ENCODE measurements around the gene NCKAP5. TPM values are rescaled to one million over a fixed set of nuclear protein-coding genes. Genes with fewer than 3 reads are reported as not detected.

The NCKAP5 gene
- total and polyA plus RNA-seq, 2 of the 13 experiments (the other 11 are each of a cell fraction or from before 2014, with no cell fraction given) = 0.01 TPM; not detected in 1

DNA sequence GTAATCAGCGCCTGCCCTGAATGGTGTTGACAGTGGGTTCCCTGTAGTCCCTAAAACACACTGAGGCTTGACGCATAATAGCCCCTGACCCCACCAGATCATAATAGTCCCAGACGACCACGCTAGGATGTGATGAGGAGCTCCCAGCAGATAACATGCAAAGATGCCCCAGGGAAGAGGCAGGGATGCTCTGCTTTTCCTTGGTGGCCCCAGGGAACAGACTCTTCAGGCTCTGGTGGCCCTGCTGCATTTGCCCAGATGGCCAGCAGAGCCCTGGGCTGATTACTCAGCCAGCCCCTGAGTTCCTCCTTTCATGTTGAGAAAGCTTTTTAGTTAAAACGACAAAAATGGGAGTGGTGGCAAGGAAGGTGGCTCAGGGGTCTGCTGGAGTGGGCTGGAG, 5.9 kb upstream of the NCKAP5 start:
- FAIRE-seq (no peak), DNase-seq (ENCODE audit: low spot score) (no peak), ATAC-seq (no peak)
- Histone ChIP-seq H3K79me2 (ENCODE audit: insufficient read depth, low read length) (no peaks in the 10 kb centered on the region), H2AFZ (ENCODE audit: low read length) (no peak overlapping the region), H3K4me3 (replicated peaks in 1 of 3; ENCODE audit: insufficient read depth in 1 of 3, low read depth in 2 of 3, low read length in 3 of 3) (no peak overlapping the region), H3K27ac (ENCODE audit: extremely low read length, insufficient read depth, low read length) (no peak overlapping the region), H3K9ac (ENCODE audit: insufficient read depth, low read depth, low read length) (no peak overlapping the region), H3K4me1 (ENCODE audit: insufficient read depth, low read length) (peaks cover 10% of the 10 kb centered on the region), H4K20me1 (ENCODE audit: insufficient read depth, low read length) (no peaks in the 10 kb centered on the region), H3K36me3 (replicated peaks in 1 of 2; ENCODE audit: control insufficient read depth in 1 of 2, insufficient read depth in 2 of 2, low read length in 2 of 2) (no peaks in the 10 kb centered on the region), H3K4me2 (ENCODE audit: low read depth, low read length) (no peak overlapping the region), H3K9me3 (ENCODE audit: low read length) (no peaks in the 10 kb centered on the region), H3K27me3 (ENCODE audit: control insufficient read depth in 1 of 2, insufficient read depth in 2 of 2, low read length in 2 of 2) (no peaks in the 10 kb centered on the region)
- in situ Hi-C loops (cut with HindIII; ENCODE audit: extremely low pct_ligation_motif_present, low pct_unique_long_range_greater_than_20kb) = no loop called here
- no peak for TF ChIP-seq ZNF703 (CRISPR knock-in tag; IDR thresholded peaks at IDR 0.05; ENCODE audit: borderline replicate concordance)
- no peak for TF ChIP-seq ZBTB3 (CRISPR knock-in tag; IDR thresholded peaks at IDR 0.05; ENCODE audit: borderline replicate concordance, low read depth)
- TF ChIP-seq TEAD3 (CRISPR knock-in tag; optimal IDR thresholded peaks at IDR 0.05; ENCODE audit: borderline replicate concordance) = no peak
- no peak for TF ChIP-seq TAF1 (CRISPR knock-in tag; IDR thresholded peaks at IDR 0.05)
- TF ChIP-seq CCAR2 (optimal IDR thresholded peaks at IDR 0.05; ENCODE audit: low read depth, low read length) = no peak
- CTCF ChIA-PET (ENCODE audit: low intra/inter-chr PET ratio, low total read pairs) = no interaction called here
- POLR2A ChIA-PET = no interaction called here
- WGBS (ENCODE audit: low lambda C conversion rate) = 44% methylated on average over 4 of the region's 5 CpGs
- BruUV-seq (replicated peaks) = no TSS peak
- intact Hi-C loops (cut with micrococcal nuclease; ENCODE audit: unreplicated experiment) = no loop called here

DNA sequence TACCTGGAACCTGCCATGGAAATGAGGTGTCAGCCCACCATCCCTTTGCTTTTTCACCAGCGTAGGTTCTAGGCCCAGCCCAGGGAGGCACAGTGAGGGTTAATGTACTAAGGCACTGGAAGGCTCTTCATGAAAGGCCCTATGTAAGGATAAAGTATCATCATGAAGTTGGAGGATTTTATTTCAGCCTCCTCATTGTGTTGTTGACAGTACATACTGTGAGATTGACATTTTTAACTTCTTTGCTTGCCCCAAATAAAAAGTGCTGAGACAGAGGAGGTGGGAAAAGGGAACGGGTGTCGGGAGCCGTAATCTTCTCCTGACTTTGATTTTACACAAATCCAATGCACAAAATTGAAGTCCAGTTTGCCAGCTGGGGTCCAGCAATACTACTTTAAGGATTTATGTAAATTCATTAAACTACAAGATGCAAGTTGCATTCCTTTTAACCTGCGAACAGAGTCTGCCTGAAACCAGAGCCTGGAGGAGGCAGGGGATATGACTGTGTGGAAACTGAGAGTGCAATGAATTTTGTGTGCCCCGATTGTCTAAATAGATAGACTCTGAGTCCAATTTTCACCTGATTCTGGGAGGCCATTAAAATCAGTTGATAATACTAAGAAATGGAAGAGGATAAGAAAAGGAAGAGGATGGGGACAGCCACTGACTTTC, 5.4 kb upstream of the NCKAP5 start:
- ChIA-PET CTCF (ENCODE audit: low intra/inter-chr PET ratio, low total read pairs) (no interaction called here), POLR2A (no interaction called here)
- H3K79me2 ChIP-seq (ENCODE audit: insufficient read depth, low read length) = no peaks in the 10 kb centered on the region
- no peak for ATAC-seq
- H3K27ac ChIP-seq (ENCODE audit: extremely low read length, insufficient read depth, low read length) = no peak overlapping the region
- no peak for DNase-seq (ENCODE audit: low spot score)
- H3K4me1 ChIP-seq (ENCODE audit: insufficient read depth, low read length) = peaks cover 10% of the 10 kb centered on the region
- no peaks in the 10 kb centered on the region for H4K20me1 ChIP-seq (ENCODE audit: insufficient read depth, low read length)
- H3K9ac ChIP-seq (ENCODE audit: insufficient read depth, low read depth, low read length) = no peak overlapping the region
- H3K4me3 ChIP-seq (replicated peaks in 1 of 3; ENCODE audit: insufficient read depth in 1 of 3, low read depth in 2 of 3, low read length in 3 of 3) = no peak overlapping the region
- H3K36me3 ChIP-seq (replicated peaks in 1 of 2; ENCODE audit: control insufficient read depth in 1 of 2, insufficient read depth in 2 of 2, low read length in 2 of 2) = no peaks in the 10 kb centered on the region
- BruUV-seq (replicated peaks) = no TSS peak
- no peaks in the 10 kb centered on the region for H3K9me3 ChIP-seq (ENCODE audit: low read length)
- in situ Hi-C loops (cut with HindIII; ENCODE audit: extremely low pct_ligation_motif_present, low pct_unique_long_range_greater_than_20kb) (no loop called here), intact Hi-C loops (cut with micrococcal nuclease; ENCODE audit: unreplicated experiment) (no loop called here)
- FAIRE-seq = no peak
- no peak overlapping the region for H2AFZ ChIP-seq (ENCODE audit: low read length)
- WGBS (ENCODE audit: low lambda C conversion rate) = 60% methylated on average over 6 of the region's 6 CpGs
- no peaks in the 10 kb centered on the region; a peak in 1 of 5 replicates for H3K27me3 ChIP-seq (ENCODE audit: control insufficient read depth in 1 of 2, insufficient read depth in 2 of 2, low read length in 2 of 2)
- no peak overlapping the region for H3K4me2 ChIP-seq (ENCODE audit: low read depth, low read length)
- TF ChIP-seq ONECUT2 (CRISPR knock-in tag; IDR thresholded peaks at IDR 0.05) (no peak), FOSL1 (CRISPR knock-in tag; IDR thresholded peaks at IDR 0.05; ENCODE audit: borderline replicate concordance) (no peak), MYC (CRISPR knock-in tag; IDR thresholded peaks at IDR 0.05; ENCODE audit: borderline replicate concordance) (no peak), CSRNP2 (CRISPR knock-in tag; conservative IDR thresholded peaks at IDR 0.05; ENCODE audit: low read depth) (no peak), GTF2F1 (IDR thresholded peaks at IDR 0.05; ENCODE audit: low read length) (no peak), SMARCC2 (IDR thresholded peaks at IDR 0.05) (no peak), REST (IDR thresholded peaks at IDR 0.05; ENCODE audit: borderline replicate concordance in 1 of 2, low read depth in 1 of 2, low read length in 2 of 2) (no peak)
- TF ChIP-seq, protein P1, sequence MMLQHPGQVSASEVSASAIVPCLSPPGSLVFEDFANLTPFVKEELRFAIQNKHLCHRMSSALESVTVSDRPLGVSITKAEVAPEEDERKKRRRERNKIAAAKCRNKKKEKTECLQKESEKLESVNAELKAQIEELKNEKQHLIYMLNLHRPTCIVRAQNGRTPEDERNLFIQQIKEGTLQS (CRISPR knock-in tag; IDR thresholded peaks at IDR 0.05) = no peak

Measured in HepG2 (cell line).